ENCODE data around the gene TRMT5. TPM values are rescaled to one million over a fixed set of nuclear protein-coding genes. Genes with fewer than 3 reads are reported as not detected.

Gene TRMT5
- total and polyA plus RNA-seq, 9 of the 15 experiments (the other 6 are each of a cell fraction or from before 2014, with no cell fraction given): 8.4 to 20.0 (median 15.1) TPM

- TF ChIP-seq BCLAF1 (IDR thresholded peaks at IDR 0.05; ENCODE audit: borderline replicate concordance in 1 of 2, control insufficient read depth in 1 of 2, low read depth in 2 of 2, low read length in 1 of 2) (no peak), HDAC2 (IDR thresholded peaks at IDR 0.05) (peak; percentile 64), ZNF584 (CRISPR knock-in tag; IDR thresholded peaks at IDR 0.05; ENCODE audit: low read depth) (0 out of 2 replicates have a peak, but pooled peaks have one; percentile 35), MTA2 (IDR thresholded peaks at IDR 0.05; ENCODE audit: low read depth) (peak; percentile 87), RAD51 (IDR thresholded peaks at IDR 0.05; ENCODE audit: borderline replicate concordance, low read depth) (peak; percentile 64; the same call in 1 of the 2 replicates), CHD2 (IDR thresholded peaks at IDR 0.05; ENCODE audit: low read depth, low read length) (no peak), DACH1 (IDR thresholded peaks at IDR 0.05; ENCODE audit: partially characterized antibody) (no peak), SRF (CRISPR knock-in tag; IDR thresholded peaks at IDR 0.05) (peak in 1 of 2 experiments; percentile 91; a peak in 1 of 4 replicates), CTBP1 (IDR thresholded peaks at IDR 0.05; ENCODE audit: borderline replicate concordance) (no peak), TRIM24 (IDR thresholded peaks at IDR 0.05) (peak; percentile 94 to 95), MAFK (IDR thresholded peaks at IDR 0.05; ENCODE audit: low read length) (peak; percentile 21; the same call in 1 of the 2 replicates), CUX1 (CRISPR knock-in tag; IDR thresholded peaks at IDR 0.05) (no peak), GABPA (tag; conservative IDR thresholded peaks at IDR 0.05; ENCODE audit: low read depth) (no peak), ZNF282 (CRISPR knock-in tag; IDR thresholded peaks at IDR 0.05) (no peak), PCBP2 (IDR thresholded peaks at IDR 0.05; ENCODE audit: low read depth, low read length, poor library complexity, severe bottlenecking) (no peak), JUN (IDR thresholded peaks at IDR 0.05; ENCODE audit: borderline replicate concordance, low read depth, low read length) (no peak), JUN (CRISPR knock-in tag; IDR thresholded peaks at IDR 0.05; ENCODE audit: borderline replicate concordance) (no peak), ZZZ3 (IDR thresholded peaks at IDR 0.05) (no peak), ZBTB2 (IDR thresholded peaks at IDR 0.05) (no peak), GATAD2B (IDR thresholded peaks at IDR 0.05; ENCODE audit: borderline replicate concordance) (peak; percentile 63; the same call in 1 of the 2 replicates), EP300 (IDR thresholded peaks at IDR 0.05; ENCODE audit: low read length) (peak; percentile 93)
Measured at GRCh38 chr14:60989599-60989998, 8.7 kb upstream of the TRMT5 start (continued).
